GM19463 (cell line): ENCODE data around the gene C2orf68.
A peak's percentile ranks its signal among the peaks of the same experiment; 100 is the strongest.
"Not testable (repeated sequence)": the region's sequence is repeated elsewhere in the genome, so short reads cannot be mapped to it uniquely, and the experiment has no call there.

ENCODE experiments used
- ATAC-seq: cut with Tn5 transposase; IDR thresholded peaks from one replicate; pipeline ENCODE4 v1.9.1; 2021; ENCODE audit warnings: mild to moderate bottlenecking, moderate library complexity; ENCODE audit not compliant: unreplicated experiment

C2orf68 gene

DNA sequence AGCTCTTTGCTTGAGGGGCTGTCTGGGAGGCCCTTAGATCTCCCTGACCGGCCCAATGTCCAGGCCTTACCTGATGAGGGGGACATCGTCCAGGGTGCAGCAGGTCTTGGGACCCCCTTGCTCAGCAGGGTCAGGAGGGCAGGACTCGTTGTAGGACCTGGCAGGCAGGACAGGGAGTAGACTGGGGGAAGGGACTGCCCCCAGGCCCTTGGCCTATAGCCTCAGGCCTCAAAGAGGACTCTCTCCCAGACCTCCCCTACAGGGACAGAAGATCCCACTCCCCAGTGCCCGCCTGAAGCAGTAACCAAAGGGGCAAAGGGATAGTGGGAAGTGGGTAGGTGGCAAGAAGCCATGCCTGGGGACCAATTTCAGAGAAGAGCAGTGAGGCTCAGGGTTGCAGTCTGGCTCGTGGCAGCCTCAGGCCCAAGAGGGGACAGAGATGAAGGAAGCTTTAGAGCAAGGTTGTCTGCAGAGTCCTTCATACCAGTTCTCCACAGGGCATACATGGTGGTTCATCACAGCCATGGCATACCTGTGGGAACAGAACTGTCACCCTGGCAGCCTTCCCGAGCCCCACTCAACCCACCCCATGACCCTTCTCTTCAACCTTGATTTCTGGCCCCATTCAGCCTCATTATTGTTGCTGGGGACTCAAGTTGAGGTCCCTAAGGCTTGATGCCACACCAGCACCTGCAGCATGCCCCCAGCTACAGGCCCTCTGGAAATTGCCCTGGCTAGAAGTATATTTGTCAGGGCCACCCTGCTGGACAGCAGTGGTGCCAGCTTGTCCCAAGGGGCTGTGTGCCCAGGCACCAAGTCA, 10.7 kb downstream of the C2orf68 start:
- no peak for ATAC-seq

DNA sequence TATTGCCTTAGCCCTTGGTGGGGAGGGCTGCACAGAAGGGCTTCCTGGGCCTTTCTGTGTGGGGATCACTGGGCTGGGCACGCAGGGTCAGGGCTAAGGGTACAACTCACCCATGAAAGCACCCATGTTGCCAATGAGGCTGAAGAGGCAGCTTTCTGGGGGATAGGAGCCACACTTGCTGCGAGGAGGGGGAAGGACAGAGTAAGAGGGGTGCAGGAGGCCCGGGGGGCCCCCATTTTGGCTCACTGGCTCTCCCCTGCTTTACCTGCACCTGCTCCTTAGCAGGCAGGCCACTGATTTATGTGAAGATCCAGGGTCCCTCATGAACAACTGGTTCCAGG, 11.7 kb downstream of the C2orf68 start:
- no peak for ATAC-seq

DNA sequence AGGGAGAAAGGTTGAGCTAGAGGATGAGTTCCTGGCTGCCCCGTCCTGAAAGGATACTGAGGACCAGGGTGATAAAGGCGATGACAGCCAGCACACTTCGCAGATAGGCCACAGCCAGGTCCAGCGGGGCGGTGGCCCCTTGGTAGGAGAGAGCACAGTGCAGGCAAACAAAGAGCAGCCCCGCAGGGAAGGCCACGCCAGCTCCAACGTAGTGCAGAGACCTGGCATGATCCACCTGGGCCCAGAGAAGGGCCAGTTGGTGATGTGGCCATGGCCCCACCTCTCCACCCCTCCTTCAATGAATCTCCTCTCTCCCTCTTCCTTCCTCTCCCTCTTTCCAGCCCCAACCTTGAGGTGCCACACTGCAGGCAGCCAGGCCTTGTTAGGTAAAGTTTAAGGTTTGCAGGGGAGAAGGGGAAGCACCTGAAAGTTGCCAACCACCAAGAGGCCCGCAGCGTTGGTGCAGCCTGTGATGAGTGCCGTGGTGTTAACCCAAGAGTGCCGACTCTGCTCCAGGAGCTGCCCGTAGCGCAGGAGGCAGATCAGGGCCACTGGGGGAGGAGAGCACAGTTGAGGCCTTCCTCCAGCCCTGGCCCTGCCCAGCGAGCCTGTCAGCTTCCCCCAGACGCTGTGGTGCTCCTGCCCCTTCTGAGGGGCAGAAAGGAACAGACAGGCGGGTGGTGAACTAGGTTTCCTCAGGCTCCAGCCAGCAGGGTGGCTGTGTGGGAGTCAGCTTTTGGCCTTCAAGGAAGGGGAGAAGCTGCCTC, 12.2 kb downstream of the C2orf68 start:
- no peak for ATAC-seq

DNA sequence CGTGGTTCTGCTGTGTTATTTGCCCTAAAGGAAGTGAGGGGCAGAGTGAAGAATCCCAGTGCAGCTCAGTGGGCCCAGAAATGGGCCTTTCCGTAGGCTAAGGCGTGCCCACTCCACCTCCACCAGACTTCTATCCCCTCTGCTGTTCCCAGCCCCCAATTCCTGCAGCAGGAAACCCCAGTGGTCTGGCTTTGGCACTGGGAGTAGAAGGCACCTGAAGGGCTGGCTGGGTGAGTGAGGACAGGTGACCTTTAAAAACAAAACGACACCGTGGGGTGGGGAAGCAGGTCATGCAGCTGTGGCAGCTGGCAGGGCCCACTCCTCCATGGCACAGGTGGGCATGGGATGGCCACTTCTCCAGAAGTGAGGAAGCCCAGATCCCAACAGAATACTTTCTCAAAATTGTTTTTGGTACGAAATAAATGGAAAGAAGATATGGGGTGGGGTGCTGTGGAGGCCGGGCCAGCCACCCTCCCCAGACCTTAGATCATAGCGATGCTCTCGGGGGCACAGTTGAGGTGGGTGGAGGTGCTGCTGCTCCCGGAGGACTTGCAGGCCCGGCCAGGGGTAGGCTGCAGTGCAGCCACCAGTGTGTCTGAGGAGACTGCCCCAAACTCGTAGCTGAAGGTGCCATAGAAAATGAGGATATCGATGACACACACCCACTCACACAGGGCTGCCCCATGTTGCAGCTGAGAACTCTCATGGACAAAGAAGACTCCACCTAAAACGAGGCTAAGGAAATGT, 13.1 kb downstream of the C2orf68 start:
- no peak for ATAC-seq

DNA sequence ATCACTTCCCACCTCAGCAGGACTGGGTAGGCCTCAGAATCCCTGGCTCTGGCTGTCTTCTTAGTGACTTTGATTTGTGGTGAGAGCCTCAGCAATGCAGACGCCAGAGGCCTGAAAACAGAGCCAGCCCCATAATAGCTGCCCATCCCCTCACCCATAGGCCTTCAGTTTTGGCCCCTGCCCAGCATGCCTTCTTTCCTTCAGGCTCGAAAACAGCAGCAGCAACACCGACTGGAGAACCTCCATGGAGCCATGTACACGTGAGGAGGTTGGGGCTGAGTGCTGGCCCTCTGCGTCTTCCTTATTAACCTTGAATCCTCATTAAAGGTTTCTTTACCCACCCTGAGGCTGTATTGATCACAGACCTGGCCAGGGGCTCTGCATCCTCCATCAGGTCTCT, 14.6 kb downstream of the C2orf68 start:
- no peak for ATAC-seq

DNA sequence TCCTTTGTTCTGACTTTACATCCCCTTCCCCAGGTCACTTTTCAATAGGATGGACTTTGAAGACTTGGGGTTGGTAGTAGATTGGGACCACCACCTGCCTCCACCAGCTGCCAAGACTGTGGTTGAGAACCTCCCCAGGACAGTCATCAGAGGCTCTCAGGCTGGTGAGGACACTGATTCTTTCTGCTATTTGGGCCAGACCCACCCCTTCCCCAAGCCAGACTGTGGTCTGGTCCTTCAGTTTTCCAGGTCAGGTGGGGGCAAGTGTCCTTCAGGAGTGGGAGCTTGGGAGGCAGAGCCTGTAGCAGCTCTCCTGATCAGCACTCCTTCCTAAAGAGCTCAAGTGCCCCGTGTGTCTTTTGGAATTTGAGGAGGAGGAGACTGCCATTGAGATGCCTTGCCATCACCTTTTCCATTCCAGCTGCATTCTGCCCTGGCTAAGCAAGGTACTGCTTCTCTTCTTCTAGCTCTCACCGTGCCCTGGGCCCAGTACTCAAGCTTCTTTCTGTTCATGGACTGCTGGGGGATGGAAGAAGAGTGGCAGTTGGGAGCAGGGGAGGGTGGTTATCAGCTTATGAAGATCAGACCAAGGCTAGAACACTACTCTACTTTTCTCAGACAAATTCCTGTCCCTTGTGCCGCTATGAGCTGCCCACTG, 15.3 kb downstream of the C2orf68 start:
- ATAC-seq: no peak

DNA sequence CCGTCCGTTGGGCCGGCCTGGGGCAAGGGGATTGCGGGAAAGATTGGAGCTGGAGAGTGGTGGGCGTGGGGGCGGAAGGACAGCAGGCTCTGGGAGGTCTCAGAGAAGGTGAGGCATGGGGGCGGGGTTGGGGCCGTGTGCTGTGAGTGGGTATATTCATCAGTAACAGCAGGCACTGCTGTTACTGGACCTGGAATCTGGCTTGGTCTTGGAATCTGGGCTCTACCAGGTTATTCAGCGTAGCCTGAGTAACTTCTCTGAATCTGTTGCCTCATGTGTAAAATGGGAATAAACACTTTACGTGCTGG, 15.9 kb downstream of the C2orf68 start:
- ATAC-seq: no peak

DNA sequence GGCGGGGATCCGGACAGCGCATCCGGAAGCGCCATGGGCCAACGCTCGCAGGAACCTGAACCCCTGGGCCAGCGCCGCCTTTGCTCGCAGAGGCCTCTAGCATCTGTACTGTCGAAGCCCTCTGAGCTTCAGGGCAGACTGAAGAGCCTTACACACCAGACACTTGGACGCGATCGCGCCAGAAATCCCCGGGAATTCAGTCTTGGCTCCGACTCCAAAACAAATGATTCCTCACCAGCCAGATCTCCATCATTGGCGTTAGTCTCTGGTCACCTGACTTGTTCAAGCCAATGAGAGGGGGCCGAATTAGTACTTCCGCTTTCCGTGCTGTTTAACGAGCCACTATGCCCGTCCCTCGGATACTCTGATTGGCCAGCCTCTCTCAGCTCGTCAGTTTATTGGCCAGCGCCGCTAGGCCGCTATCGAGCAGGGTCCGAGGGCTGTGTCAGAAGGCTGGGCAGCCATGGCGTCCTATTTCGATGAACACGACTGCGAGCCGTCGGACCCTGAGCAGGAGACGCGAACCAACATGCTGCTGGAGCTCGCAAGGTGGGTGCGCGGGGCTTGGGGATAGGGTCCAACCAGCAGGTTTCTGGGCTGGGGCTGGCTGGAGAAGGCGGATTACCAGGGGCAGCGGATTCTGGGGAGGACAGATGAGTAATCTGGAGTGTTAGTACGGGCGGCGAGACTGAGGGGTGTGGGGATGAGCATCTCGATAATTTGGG, 16.4 kb downstream of the C2orf68 start, which contains the start of gene RNF181:
RNF181 (plus strand) TSS at position 445 of the 725 bp plus-strand sequence; CDS start at position 464, 19 bp downstream.
- ATAC-seq: peak; percentile 98

DNA sequence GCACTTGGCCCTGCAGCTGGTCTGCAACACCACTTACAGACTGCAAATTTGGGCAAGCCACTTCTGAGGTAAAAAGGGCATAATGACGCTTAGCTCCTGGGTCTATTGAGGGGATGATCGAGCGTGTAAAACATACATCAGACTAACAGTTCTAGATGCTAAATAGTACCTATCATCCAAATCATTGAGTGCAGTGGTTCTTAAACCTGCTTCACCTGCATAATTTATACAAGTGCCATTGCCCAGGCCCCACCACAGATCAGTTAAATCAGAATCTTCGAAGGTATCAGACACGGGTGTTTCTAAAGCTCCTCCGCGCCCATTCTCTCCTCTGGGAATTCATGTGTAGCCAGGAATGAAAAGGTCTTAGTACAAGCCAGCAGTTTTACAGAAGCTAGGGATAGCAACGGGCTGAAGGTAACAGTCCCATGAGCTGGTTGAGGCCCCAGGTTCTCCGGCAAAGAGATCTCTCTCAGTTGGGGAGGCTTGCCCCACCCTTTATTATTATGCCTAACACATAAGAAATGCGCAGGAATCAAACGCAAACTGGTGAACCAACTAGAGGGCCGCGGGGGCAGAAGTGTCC, 17.1 kb downstream of the C2orf68 start:
- ATAC-seq: no peak

DNA sequence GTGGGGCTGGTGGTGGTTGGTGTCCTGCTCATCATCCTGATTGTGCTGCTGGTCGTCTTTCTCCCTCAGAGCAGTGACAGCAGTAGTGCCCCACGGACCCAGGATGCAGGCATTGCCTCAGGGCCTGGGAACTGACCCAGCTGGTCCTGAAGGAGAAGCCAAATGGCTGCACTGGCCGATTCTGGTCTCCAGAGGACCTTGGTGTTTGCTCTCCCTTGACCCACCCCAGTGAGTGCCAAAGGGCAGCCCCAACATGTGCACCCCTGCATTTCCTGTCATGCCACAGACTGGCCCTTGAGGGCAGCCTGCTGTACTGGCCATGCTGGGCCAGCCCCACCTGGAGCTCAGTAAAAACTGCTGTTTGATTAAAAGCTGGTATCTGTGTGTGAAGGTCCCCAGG, 18.8 kb downstream of the C2orf68 start:
- no peak for ATAC-seq

DNA sequence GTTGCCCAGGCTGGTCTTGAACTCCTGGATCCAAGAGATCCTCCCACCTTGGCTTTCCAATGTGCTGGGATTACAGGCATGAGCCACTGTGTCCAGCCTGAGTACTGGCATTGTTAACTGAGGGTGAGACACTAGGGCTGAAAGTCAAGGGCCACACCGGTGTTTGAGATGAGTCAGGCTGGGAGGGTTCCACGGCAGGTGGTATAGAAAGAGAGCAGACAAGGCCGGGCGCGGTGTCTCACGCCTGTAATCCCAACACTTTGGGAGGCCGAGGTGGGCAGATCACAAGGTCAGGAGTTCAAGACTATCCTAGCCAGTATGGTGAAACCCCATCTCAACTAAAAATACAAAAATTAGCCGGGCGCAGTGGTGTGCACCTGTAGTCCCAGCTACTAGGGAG, 19.6 kb downstream of the C2orf68 start:
- ATAC-seq: not testable (repeated sequence)

DNA sequence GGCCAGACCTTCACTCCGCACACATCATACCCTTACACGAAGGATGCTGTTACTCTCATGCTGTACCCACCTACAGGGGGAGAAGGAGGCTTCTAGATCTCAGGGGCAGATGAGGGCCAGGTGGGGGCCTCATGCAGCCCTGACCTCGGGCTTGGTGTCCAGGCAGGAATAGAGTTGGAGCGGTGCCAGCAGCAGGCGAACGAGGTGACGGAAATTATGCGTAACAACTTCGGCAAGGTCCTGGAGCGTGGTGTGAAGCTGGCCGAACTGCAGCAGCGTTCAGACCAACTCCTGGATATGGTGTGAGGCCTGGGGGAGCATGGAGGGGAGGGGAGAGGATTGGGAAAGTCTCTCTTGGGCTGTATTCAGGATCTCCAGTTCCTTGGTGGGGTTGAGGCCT, 20.3 kb downstream of the C2orf68 start:
- no peak for ATAC-seq

DNA sequence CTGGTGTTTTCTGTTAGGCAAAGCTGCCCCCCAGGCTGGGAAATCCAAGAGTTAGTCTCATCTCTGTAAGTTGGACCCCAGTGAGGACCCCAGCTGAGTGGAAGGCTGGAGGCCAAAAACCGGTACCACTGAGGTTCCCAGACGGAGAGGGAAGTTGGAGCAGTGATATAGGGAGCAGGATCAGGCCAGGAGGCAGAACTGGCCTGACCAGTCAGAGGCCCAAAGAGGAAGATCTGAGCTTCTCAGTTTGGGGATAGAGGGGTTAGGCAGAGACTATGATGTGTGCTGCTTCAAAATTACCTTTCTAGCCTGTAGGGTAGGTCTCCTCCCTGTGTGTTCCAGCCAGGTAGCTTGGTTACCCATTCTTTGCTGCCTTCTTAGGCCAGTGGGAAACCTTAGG, 20.9 kb downstream of the C2orf68 start:
- ATAC-seq: no peak

DNA sequence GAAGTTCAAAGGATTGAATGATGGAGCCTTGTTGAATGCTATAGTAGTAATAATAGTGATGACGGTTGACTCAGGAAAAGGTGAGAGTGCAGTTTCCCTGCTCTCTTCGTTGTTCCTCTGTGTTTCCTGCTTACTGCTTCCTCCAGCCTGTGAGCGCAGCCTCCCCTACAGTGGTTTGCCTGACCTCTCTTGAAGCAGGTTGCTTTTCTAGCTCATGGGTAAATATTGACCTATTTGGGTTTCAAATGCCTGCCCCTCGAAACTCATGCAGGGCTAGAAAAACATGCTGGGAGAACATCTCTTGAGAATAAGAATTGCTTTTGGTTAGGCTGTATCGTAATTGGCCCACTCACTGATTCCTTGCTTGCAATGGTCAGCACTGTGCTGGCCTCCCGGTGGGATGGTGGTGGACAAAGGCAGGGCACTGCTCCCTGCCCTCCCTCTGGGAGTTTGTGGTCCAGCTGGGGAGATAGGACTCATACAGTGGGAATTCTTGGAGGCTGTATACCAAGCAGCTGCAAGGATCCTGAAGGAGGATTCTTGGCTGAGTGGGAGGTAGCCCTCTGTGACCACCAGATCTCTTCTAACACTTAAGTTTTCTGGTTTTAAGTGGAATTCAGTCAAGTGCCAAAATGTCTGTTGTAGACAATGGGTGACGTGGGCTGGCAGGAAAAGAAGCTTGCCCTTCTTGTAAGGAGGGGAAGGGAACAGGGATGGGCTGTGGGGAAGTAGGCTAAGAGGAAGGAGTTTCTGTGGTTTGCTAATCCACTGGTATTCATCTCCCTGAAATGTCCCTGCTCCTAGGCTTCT, 21.7 kb downstream of the C2orf68 start:
- ATAC-seq: no peak

DNA sequence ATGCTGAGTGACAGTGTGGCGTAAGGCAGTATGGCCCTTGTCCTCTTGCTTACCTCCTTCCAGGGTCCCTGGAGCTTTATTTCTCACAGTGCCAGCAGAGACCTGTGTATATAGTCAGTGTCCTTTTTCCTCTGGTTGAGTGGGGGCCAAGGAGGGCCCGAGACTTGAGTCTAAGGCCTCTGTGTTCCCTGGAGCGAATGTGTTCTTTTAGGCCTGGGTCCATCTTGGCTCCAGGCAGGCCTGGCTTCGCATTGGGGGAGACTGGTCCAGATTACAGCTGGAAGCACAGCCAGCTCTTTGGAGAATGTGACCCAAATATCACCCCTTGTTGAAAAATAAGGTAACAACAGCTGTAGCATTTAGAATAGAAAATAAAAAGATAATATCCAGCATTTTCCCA, 22.7 kb downstream of the C2orf68 start:
- no peak for ATAC-seq

DNA sequence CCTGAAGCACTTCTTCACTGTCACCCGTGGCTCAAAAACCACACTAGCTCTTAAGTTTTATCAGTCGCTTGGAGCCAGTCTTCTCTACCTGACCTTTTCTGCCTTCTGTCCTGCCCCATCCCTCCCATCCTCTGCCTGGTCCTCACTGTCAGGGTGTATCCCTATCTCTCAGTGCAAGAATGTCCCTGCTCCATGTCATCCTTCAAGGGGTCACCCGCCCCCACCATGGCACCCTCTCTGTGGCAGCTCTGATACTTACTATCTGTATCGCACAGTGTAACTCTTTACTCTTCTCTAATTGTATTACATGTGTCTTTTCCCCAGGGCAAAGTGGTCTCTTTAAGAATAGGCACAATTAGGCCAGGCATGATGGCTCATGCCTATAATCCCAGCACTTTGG, 23.2 kb downstream of the C2orf68 start:
- ATAC-seq: no peak

DNA sequence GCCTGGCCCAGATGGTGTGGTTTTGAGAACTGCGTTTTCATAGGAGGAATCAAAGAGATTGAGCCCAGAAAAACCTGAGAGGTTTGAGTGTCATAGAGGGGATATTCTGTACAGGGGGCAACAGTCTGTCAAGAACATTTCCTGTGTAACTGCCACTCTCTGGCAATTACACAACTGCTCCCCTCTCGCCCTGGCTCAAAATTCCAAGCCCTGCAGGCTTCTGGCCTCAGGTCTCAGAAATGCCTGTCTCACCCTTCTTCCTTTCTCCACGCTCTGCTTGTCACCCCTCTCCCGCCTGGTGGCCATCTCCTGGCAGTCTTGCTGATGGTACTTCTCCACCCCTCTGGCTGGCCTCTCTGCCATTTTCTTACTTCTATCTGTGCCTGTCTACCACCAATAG, 23.6 kb downstream of the C2orf68 start:
- no peak for ATAC-seq

DNA sequence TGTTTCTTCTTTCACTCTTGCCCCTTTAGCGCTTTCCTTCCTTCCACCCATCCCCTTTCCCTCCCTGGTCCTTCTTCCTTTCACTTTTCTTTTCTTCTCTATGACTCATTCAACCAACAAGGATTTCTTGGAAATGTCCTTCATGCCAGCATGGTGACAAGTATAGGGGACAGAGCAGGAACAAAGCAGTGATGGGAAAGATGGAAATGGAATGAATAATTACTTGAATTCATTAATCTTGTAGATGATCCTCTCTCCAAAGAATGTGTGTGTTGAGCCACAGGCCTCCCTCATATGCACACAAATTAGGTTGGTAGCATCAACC, 26.1 kb downstream of the C2orf68 start:
- ATAC-seq: no peak
